Epithelial cell of prostate (primary cell): ENCODE results near the gene CYP1A2.

Experiments used
- DNase-seq: peaks from one replicate; pipeline ENCODE4 v3.0.0-alpha.2; 2011; ENCODE audit warnings: low read depth, low spot score
- H3K27ac ChIP-seq: fragments of 450-650 bp; 2 replicates; pipeline ENCODE4 v1.5.1; 2017; ENCODE audit warnings: mild to moderate bottlenecking

Gene CYP1A2

GRCh38 chr15:74787251-74788041 is 38.8 kb downstream of the CYP1A2 start:
- H3K27ac ChIP-seq, result peak overlapping the region; percentile 45
- DNase-seq, result no peak

- H3K27ac ChIP-seq, result peak overlapping the region; percentile 45
- DNase-seq, result no peak
These were observed 39.5 kb downstream of the CYP1A2 start for GRCh38 chr15:74788042-74788682.

- peak overlapping the region; percentile 45 for H3K27ac ChIP-seq
- no peak for DNase-seq
These were observed 40.1 kb downstream of the CYP1A2 start for GRCh38 chr15:74788683-74789151.

- peak overlapping the region; percentile 45 for H3K27ac ChIP-seq
- DNase-seq, result no peak
These were observed 40.6 kb downstream of the CYP1A2 start for GRCh38 chr15:74789171-74789631.

GRCh38 chr15:74789741-74790079 is 41.1 kb downstream of the CYP1A2 start:
- DNase-seq, result no peak
- H3K27ac ChIP-seq, result no peak overlapping the region

GRCh38 chr15:74790080-74790916 is 41.7 kb downstream of the CYP1A2 start:
- H3K27ac ChIP-seq, result no peak overlapping the region
- no peak for DNase-seq

- no peak for DNase-seq
- H3K27ac ChIP-seq, result no peak overlapping the region
These were observed 42.4 kb downstream of the CYP1A2 start for GRCh38 chr15:74791007-74791406.

- no peak overlapping the region for H3K27ac ChIP-seq
- DNase-seq, result no peak
These were observed 43.0 kb downstream of the CYP1A2 start for GRCh38 chr15:74791667-74792066.

- no peak for DNase-seq
- H3K27ac ChIP-seq, result no peak overlapping the region
These were observed 43.8 kb downstream of the CYP1A2 start for GRCh38 chr15:74792227-74793016.

- peak overlapping the region; percentile 16 for H3K27ac ChIP-seq
- no peak for DNase-seq
These were observed 44.7 kb downstream of the CYP1A2 start for GRCh38 chr15:74793135-74794028.

GRCh38 chr15:74794248-74794969 is 45.8 kb downstream of the CYP1A2 start:
- no peak for DNase-seq
- peak overlapping the region; percentile 50 for H3K27ac ChIP-seq

GRCh38 chr15:74794970-74795349 is 46.3 kb downstream of the CYP1A2 start:
- H3K27ac ChIP-seq, result peak overlapping the region; percentile 50
- no peak for DNase-seq

- no peak for DNase-seq
- H3K27ac ChIP-seq, result peak overlapping the region; percentile 50
These were observed 47.5 kb downstream of the CYP1A2 start for GRCh38 chr15:74795966-74796625.

- peak overlapping the region; percentile 88 for H3K27ac ChIP-seq
- DNase-seq, result no peak
These were observed 50.0 kb downstream of the CYP1A2 start for GRCh38 chr15:74798388-74799254.

- H3K27ac ChIP-seq, result peak overlapping the region; percentile 88
- no peak for DNase-seq
These were observed 50.7 kb downstream of the CYP1A2 start for GRCh38 chr15:74799255-74799855.

- H3K27ac ChIP-seq, result peak overlapping the region; percentile 88
- peak; percentile 89 for DNase-seq
These were observed 51.4 kb downstream of the CYP1A2 start for GRCh38 chr15:74799856-74800558.
